Testis (tissue), 2 donors: Measurements from ENCODE around the gene UFL1.

Experiments used
- CTCF ChIP-seq, 3 experiments: fragments of 450-650 bp in 2 of 3; fragments of 200-600 bp in 1 of 3; sonication (generic) in 1 of 3; IDR thresholded peaks; one replicate each; pipeline ENCODE4 v1.5.1; 2016 to 2019; ENCODE audit warnings: antibody characterized with exemption in 3 of 3, mild to moderate bottlenecking in 2 of 3, moderate library complexity in 1 of 3
- POLR2A ChIP-seq: fragments of 450-650 bp; IDR thresholded peaks from one replicate; pipeline ENCODE4 v1.6.1; 2017; ENCODE audit warnings: antibody characterized with exemption, mild to moderate bottlenecking, moderate library complexity

- no peak for TF ChIP-seq POLR2A
- no peak for TF ChIP-seq CTCF (IDR thresholded peaks at IDR 0.05)
Measured at GRCh38 chr6:96604420-96604819, 82.8 kb downstream of the UFL1 start.
